ENCODE results near the gene TRIM2. TPM values are rescaled to one million over a fixed set of nuclear protein-coding genes. Genes with fewer than 3 reads are reported as not detected.

Gene TRIM2
- polyA plus RNA-seq, result 100 to 1,000 TPM in 1 of 4 donors, 10 to 100 TPM in 3; 17.8 to 107 (median 22.1) TPM
- long read RNA-seq, donor 1, full-length matches to known transcripts, result 6 of 12 reads
- long read RNA-seq, donor 1, partial matches to known transcripts, result 6 of 12 reads
- long read RNA-seq, donor 1, other reads (novel, unspliced or antisense), result 0 of 12 reads
- long read RNA-seq, donor 2, full-length matches to known transcripts, result 2 of 2 reads
- long read RNA-seq, donor 2, partial matches to known transcripts, result 0 of 2 reads
- long read RNA-seq, donor 2, other reads (novel, unspliced or antisense), result 0 of 2 reads
- long read RNA-seq, donor 3, partial matches to known transcripts, result 0 of 1 reads
- long read RNA-seq, donor 3, other reads (novel, unspliced or antisense), result 0 of 1 reads
- long read RNA-seq, donor 4, result 0 reads
- long read RNA-seq, donor 5, result 0 reads
- long read RNA-seq, donor 6, full-length matches to known transcripts, result 1 of 106 reads
- long read RNA-seq, donor 6, partial matches to known transcripts, result 105 of 106 reads
- long read RNA-seq, donor 6, other reads (novel, unspliced or antisense), result 0 of 106 reads
- long read RNA-seq, donor 7, partial matches to known transcripts, result 52 of 54 reads
- long read RNA-seq, donor 7, other reads (novel, unspliced or antisense), result 0 of 54 reads
- long read RNA-seq, donor 8, result 0 reads
- long read RNA-seq, donor 9, result 0 reads
- long read RNA-seq, donor 10, full-length matches to known transcripts, result 8 of 34 reads
- long read RNA-seq, donor 10, partial matches to known transcripts, result 26 of 34 reads
- long read RNA-seq, donor 10, other reads (novel, unspliced or antisense), result 0 of 34 reads

DNA sequence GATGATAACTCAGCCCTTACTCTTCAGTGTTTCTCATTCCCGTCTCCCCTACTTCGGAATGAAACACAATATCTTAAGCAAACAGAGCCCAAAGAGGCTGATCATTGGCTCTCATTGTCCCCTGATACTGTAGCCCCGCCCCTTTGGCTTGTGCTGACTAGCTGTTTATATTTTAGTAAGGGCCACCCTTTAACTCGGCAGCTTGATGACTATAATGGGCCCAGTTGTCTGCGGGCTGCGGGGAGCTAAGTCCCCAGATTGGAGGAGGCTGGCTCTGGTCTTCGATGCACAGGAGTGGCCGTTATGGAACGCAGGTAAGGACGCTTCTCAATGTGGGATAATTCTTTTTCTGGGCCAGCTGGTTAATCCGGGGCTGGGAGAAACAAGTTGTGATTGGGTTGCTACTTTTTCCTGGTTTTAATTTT lies at the start of gene TRIM2:
Gene TRIM2 (plus strand): TSS at position 197 of the 425 bp plus-strand sequence. CDS start 88 bp downstream, at position 285.
- FAIRE-seq, result no peak

DNA sequence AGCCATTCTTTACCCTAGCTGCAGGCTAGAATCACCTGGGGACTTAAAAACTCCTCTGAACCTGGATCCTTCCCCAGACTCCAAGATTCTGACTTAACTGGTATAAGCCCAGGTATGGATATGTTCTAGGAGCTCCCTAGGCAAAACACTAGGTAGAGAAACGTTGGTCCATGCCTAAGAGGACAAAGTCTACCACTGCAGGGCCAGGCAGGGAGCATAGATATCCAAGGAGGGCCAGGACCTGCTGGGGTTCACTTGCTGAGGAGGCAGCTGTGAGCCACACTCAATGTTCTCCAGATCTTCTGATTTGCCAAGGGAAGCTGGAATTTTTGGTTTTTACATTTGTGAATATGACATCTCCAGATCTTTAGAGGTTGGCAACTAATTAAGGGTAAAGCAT lies 48.6 kb upstream of the TRIM2 start:
- peaks cover 0 to 7% (median 0%) of the 10 kb centered on the region in 3 donors for H3K27me3 ChIP-seq (ENCODE audit: control insufficient read depth in 3 of 3, insufficient read depth in 3 of 3, low read length in 3 of 3)
- peak overlapping the region in 1 of 3 donors; percentile 76 for H3K27ac ChIP-seq (ENCODE audit: low read depth in 1 of 3, low read length in 2 of 3)
- FAIRE-seq (no peak), DNase-seq (peak; percentile 34 to 52)
- no peak overlapping the region for H3K4me3 ChIP-seq (ENCODE audit: low read depth in 1 of 3, low read length in 3 of 3)
- 10 to 46% (median 29%) methylated on average over 1 of the region's 1 CpG for WGBS, 3 donors
- H3K36me3 ChIP-seq (ENCODE audit: control insufficient read depth in 3 of 3, insufficient read depth in 2 of 3, low read depth in 1 of 3, low read length in 3 of 3), result no peaks in the 10 kb centered on the region
- H3K4me1 ChIP-seq (ENCODE audit: control insufficient read depth in 3 of 3, insufficient read depth in 2 of 3, low read depth in 1 of 3, low read length in 2 of 3), result peaks cover 0 to 59% (median 3%) of the 10 kb centered on the region in 3 donors
- no peaks in the 10 kb centered on the region for H3K9me3 ChIP-seq (ENCODE audit: control insufficient read depth in 2 of 2, insufficient read depth in 1 of 2, low read depth in 1 of 2, low read length in 1 of 2)

More for the DNA sequence above, at the start of gene TRIM2:
- H3K27ac ChIP-seq (ENCODE audit: low read depth in 1 of 3, low read length in 2 of 3), result peak within 1 kb of the TSS; percentile 95 to 99 (median 96)
- no peaks in the 10 kb centered on the region for H3K27me3 ChIP-seq (ENCODE audit: control insufficient read depth in 3 of 3, insufficient read depth in 3 of 3, low read length in 3 of 3)
- H3K4me3 ChIP-seq (ENCODE audit: low read depth in 1 of 3, low read length in 3 of 3), result peak within 1 kb of the TSS; percentile 42 to 63 (median 56)
- H3K36me3 ChIP-seq (ENCODE audit: control insufficient read depth in 3 of 3, insufficient read depth in 2 of 3, low read depth in 1 of 3, low read length in 3 of 3), result peaks cover 0 to 11% (median 0%) of the 10 kb centered on the region in 3 donors
- no peaks in the 10 kb centered on the region for H3K9me3 ChIP-seq (ENCODE audit: control insufficient read depth in 2 of 2, insufficient read depth in 1 of 2, low read depth in 1 of 2, low read length in 1 of 2)
- DNase-seq, result peak; percentile 94 to 96
- peaks cover 0 to 36% (median 0%) of the 10 kb centered on the region in 3 donors for H3K4me1 ChIP-seq (ENCODE audit: control insufficient read depth in 3 of 3, insufficient read depth in 2 of 3, low read depth in 1 of 3, low read length in 2 of 3)
- 10 to 30% (median 23%) methylated on average over 11 of the region's 11 CpGs for WGBS, 3 donors

- DNase-seq, result peak in 1 of 2 donors; percentile 63
- peaks cover 0 to 7% (median 0%) of the 10 kb centered on the region in 3 donors for H3K27me3 ChIP-seq (ENCODE audit: control insufficient read depth in 3 of 3, insufficient read depth in 3 of 3, low read length in 3 of 3)
Observed at GRCh38 chr4:153156263-153156662, 48.0 kb upstream of the TRIM2 start.

GRCh38 chr4:153156721-153157120 lies 47.5 kb upstream of the TRIM2 start:
- FAIRE-seq, result no peak
- peak overlapping the region in 1 of 3 donors; percentile 76 for H3K27ac ChIP-seq (ENCODE audit: low read depth in 1 of 3, low read length in 2 of 3)

More at GRCh38 chr4:153156263-153156662, 48.0 kb upstream of the TRIM2 start:
- peak overlapping the region in 1 of 3 donors; percentile 76 for H3K27ac ChIP-seq (ENCODE audit: low read depth in 1 of 3, low read length in 2 of 3)
- H3K36me3 ChIP-seq (ENCODE audit: control insufficient read depth in 3 of 3, insufficient read depth in 2 of 3, low read depth in 1 of 3, low read length in 3 of 3), result no peaks in the 10 kb centered on the region
- no peak for FAIRE-seq
- WGBS, 3 donors, result 29 to 58% (median 38%) methylated on average over 4 of the region's 4 CpGs
- no peaks in the 10 kb centered on the region for H3K9me3 ChIP-seq (ENCODE audit: control insufficient read depth in 2 of 2, insufficient read depth in 1 of 2, low read depth in 1 of 2, low read length in 1 of 2)
- no peak overlapping the region for H3K4me3 ChIP-seq (ENCODE audit: low read depth in 1 of 3, low read length in 3 of 3)
- H3K4me1 ChIP-seq (ENCODE audit: control insufficient read depth in 3 of 3, insufficient read depth in 2 of 3, low read depth in 1 of 3, low read length in 2 of 3), result peaks cover 0 to 59% (median 3%) of the 10 kb centered on the region in 3 donors

GRCh38 chr4:153159016-153159415 lies 45.2 kb upstream of the TRIM2 start:
- H3K27ac ChIP-seq (ENCODE audit: low read depth in 1 of 3, low read length in 2 of 3), result peak overlapping the region in 1 of 3 donors; percentile 76

More at GRCh38 chr4:153156721-153157120, 47.5 kb upstream of the TRIM2 start:
- DNase-seq, result peak in 1 of 2 donors; percentile 86
- H3K4me1 ChIP-seq (ENCODE audit: control insufficient read depth in 3 of 3, insufficient read depth in 2 of 3, low read depth in 1 of 3, low read length in 2 of 3), result peaks cover 0 to 57% (median 3%) of the 10 kb centered on the region in 3 donors
- no peak overlapping the region for H3K4me3 ChIP-seq (ENCODE audit: low read depth in 1 of 3, low read length in 3 of 3)
- peaks cover 0 to 7% (median 0%) of the 10 kb centered on the region in 3 donors for H3K27me3 ChIP-seq (ENCODE audit: control insufficient read depth in 3 of 3, insufficient read depth in 3 of 3, low read length in 3 of 3)
- H3K36me3 ChIP-seq (ENCODE audit: control insufficient read depth in 3 of 3, insufficient read depth in 2 of 3, low read depth in 1 of 3, low read length in 3 of 3), result no peaks in the 10 kb centered on the region
- 37 to 63% (median 55%) methylated on average over 5 of the region's 5 CpGs for WGBS, 3 donors
- no peaks in the 10 kb centered on the region for H3K9me3 ChIP-seq (ENCODE audit: control insufficient read depth in 2 of 2, insufficient read depth in 1 of 2, low read depth in 1 of 2, low read length in 1 of 2)

GRCh38 chr4:153159728-153160221 lies 44.5 kb upstream of the TRIM2 start:
- DNase-seq (peak in 1 of 2 donors; percentile 26), FAIRE-seq (no peak)
- WGBS, 3 donors, result 54 to 73% (median 66%) methylated on average over 5 of the region's 5 CpGs
- H3K4me1 ChIP-seq (ENCODE audit: control insufficient read depth in 3 of 3, insufficient read depth in 2 of 3, low read depth in 1 of 3, low read length in 2 of 3), result peaks cover 0 to 43% (median 0%) of the 10 kb centered on the region in 3 donors
- no peaks in the 10 kb centered on the region for H3K27me3 ChIP-seq (ENCODE audit: control insufficient read depth in 3 of 3, insufficient read depth in 3 of 3, low read length in 3 of 3)
- no peaks in the 10 kb centered on the region for H3K9me3 ChIP-seq (ENCODE audit: control insufficient read depth in 2 of 2, insufficient read depth in 1 of 2, low read depth in 1 of 2, low read length in 1 of 2)
- H3K27ac ChIP-seq (ENCODE audit: low read depth in 1 of 3, low read length in 2 of 3), result peak overlapping the region in 1 of 3 donors; percentile 76
- H3K4me3 ChIP-seq (ENCODE audit: low read depth in 1 of 3, low read length in 3 of 3), result no peak overlapping the region
- H3K36me3 ChIP-seq (ENCODE audit: control insufficient read depth in 3 of 3, insufficient read depth in 2 of 3, low read depth in 1 of 3, low read length in 3 of 3), result no peaks in the 10 kb centered on the region

More at GRCh38 chr4:153159016-153159415, 45.2 kb upstream of the TRIM2 start:
- peak; percentile 52 to 78 for DNase-seq
- WGBS, 3 donors, result 21 to 59% (median 31%) methylated on average over 4 of the region's 4 CpGs
- Histone ChIP-seq H3K4me3 (ENCODE audit: low read depth in 1 of 3, low read length in 3 of 3) (no peak overlapping the region), H3K36me3 (ENCODE audit: control insufficient read depth in 3 of 3, insufficient read depth in 2 of 3, low read depth in 1 of 3, low read length in 3 of 3) (no peaks in the 10 kb centered on the region), H3K9me3 (ENCODE audit: control insufficient read depth in 2 of 2, insufficient read depth in 1 of 2, low read depth in 1 of 2, low read length in 1 of 2) (no peaks in the 10 kb centered on the region), H3K4me1 (ENCODE audit: control insufficient read depth in 3 of 3, insufficient read depth in 2 of 3, low read depth in 1 of 3, low read length in 2 of 3) (peaks cover 0 to 51% (median 3%) of the 10 kb centered on the region in 3 donors), H3K27me3 (ENCODE audit: control insufficient read depth in 3 of 3, insufficient read depth in 3 of 3, low read length in 3 of 3) (peaks cover 0 to 2% (median 0%) of the 10 kb centered on the region in 3 donors)
- no peak for FAIRE-seq

DNA sequence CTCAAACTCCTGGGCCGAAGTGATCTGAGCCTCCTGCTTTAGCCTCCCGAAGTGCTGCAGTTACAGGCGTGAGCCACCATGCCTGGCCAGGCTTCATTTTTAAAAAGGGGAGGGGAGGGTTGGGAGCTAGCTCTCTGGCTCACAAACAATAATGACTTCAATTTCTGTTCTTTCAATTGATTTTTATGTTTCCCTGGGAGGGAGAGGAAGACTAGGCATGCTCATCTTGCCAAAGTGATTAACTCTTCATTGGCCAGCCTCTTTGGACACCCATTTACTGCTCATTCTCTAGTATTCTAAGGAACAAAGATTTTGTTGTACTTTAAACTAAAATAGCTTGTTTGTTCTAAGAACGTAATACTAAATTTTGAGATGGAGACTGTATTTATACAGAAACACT lies 43.4 kb upstream of the TRIM2 start:
- Histone ChIP-seq H3K9me3 (ENCODE audit: control insufficient read depth in 2 of 2, insufficient read depth in 1 of 2, low read depth in 1 of 2, low read length in 1 of 2) (no peaks in the 10 kb centered on the region), H3K36me3 (ENCODE audit: control insufficient read depth in 3 of 3, insufficient read depth in 2 of 3, low read depth in 1 of 3, low read length in 3 of 3) (no peaks in the 10 kb centered on the region), H3K4me1 (ENCODE audit: control insufficient read depth in 3 of 3, insufficient read depth in 2 of 3, low read depth in 1 of 3, low read length in 2 of 3) (peaks cover 0 to 33% (median 0%) of the 10 kb centered on the region in 3 donors), H3K4me3 (ENCODE audit: low read depth in 1 of 3, low read length in 3 of 3) (no peak overlapping the region), H3K27me3 (ENCODE audit: control insufficient read depth in 3 of 3, insufficient read depth in 3 of 3, low read length in 3 of 3) (no peaks in the 10 kb centered on the region), H3K27ac (ENCODE audit: low read depth in 1 of 3, low read length in 2 of 3) (no peak overlapping the region)
- no peak for DNase-seq
- no peak for FAIRE-seq
- 82 to 95% (median 93%) methylated on average over 4 of the region's 4 CpGs for WGBS, 3 donors
